ENCODE measurements around the gene NT5DC1.

- TF ChIP-seq JUND (IDR thresholded peaks at IDR 0.05) (no peak), REST (IDR thresholded peaks at IDR 0.05; ENCODE audit: low read depth) (no peak), CTCF (IDR thresholded peaks at IDR 0.05 in 2 of 3, conservative IDR thresholded peaks at IDR 0.05 in 1 of 3; ENCODE audit: borderline replicate concordance in 1 of 3, insufficient read depth in 1 of 3, low read depth in 2 of 3, low read length in 2 of 3) (peak in 2 of 3 experiments; percentile 35 to 50; a peak in 4 of 6 replicates), POLR2AphosphoS5 (IDR thresholded peaks at IDR 0.05; ENCODE audit: low read depth, low read length) (no peak), POLR2A (IDR thresholded peaks at IDR 0.05; ENCODE audit: borderline replicate concordance, extremely low read depth, insufficient read depth, insufficient read length) (no peak), SIN3A (IDR thresholded peaks at IDR 0.05; ENCODE audit: low read depth) (no peak), EGR1 (IDR thresholded peaks at IDR 0.05; ENCODE audit: low read depth) (no peak), TCF7L2 (IDR thresholded peaks at IDR 0.05; ENCODE audit: borderline replicate concordance, extremely low read depth, insufficient read depth, insufficient read length) (no peak), EZH2phosphoT487 (IDR thresholded peaks at IDR 0.05; ENCODE audit: borderline replicate concordance) (no peak)
Observed at GRCh38 chr6:116096979-116097816, 3.5 kb upstream of the NT5DC1 start.
